Calu3 (cell line): ENCODE measurements around the gene BATF3. TPM values are rescaled to one million over a fixed set of nuclear protein-coding genes. Genes with fewer than 3 reads are reported as not detected.

Source experiments
- Bru-seq: library from RNA; stranded (reverse); fragments of 400-500 nt; gene quantifications from one replicate; lab custom pipeline; 2021; lab: Mats Ljungman, UMichigan
- BruChase-seq, 2 experiments: library from RNA; stranded (reverse); fragments of 400-500 nt; gene quantifications; one replicate each; lab custom pipeline; 2021; lab: Mats Ljungman, UMichigan
- BruUV-seq: library from RNA; stranded (reverse); fragments of 400-500 nt; replicated peaks from 2 replicates; lab custom pipeline; 2021; lab: Mats Ljungman, UMichigan
- CTCF ChIA-PET: fragments of 300-600 bp; sonication (Branson Sonifier 250); formaldehyde crosslinking; loops from one replicate; lab custom pipeline; 2022; ENCODE audit warnings: antibody characterized with exemption; lab: Charles Lee
- DNase-seq: peaks from one replicate; pipeline ENCODE4 v3.0.0; 2022
- H3K27ac Mint-ChIP-seq: one replicate; pipeline ENCODE4 v1.8.0; 2022; ENCODE audit warnings: mixed read lengths; ENCODE audit not compliant: unreplicated experiment
- H3K27me3 Mint-ChIP-seq: one replicate; pipeline ENCODE4 v1.8.0; 2022; ENCODE audit warnings: mixed read lengths; ENCODE audit not compliant: unreplicated experiment
- H3K36me3 Mint-ChIP-seq: one replicate; pipeline ENCODE4 v1.8.0; 2022; ENCODE audit warnings: mild to moderate bottlenecking, moderate library complexity, mixed read lengths; ENCODE audit not compliant: insufficient read depth, unreplicated experiment
- H3K4me1 Mint-ChIP-seq: one replicate; pipeline ENCODE4 v1.8.0; 2022; ENCODE audit warnings: mild to moderate bottlenecking, low read depth, mixed read lengths; ENCODE audit not compliant: unreplicated experiment
- H3K4me3 Mint-ChIP-seq: one replicate; pipeline ENCODE4 v1.8.0; 2022; ENCODE audit warnings: mild to moderate bottlenecking, low read depth, moderate library complexity, mixed read lengths; ENCODE audit not compliant: unreplicated experiment
- H3K9me3 Mint-ChIP-seq: one replicate; pipeline ENCODE4 v1.8.0; 2022; ENCODE audit warnings: low read depth, mixed read lengths; ENCODE audit not compliant: unreplicated experiment
- CTCF ChIP-seq: fragments of 200-600 bp; IDR thresholded peaks from one replicate; pipeline ENCODE4 v1.8.0; 2022; ENCODE audit warnings: antibody characterized with exemption; ENCODE audit not compliant: unreplicated experiment
- intact Hi-C: fragments of 100-400 bp; cut with micrococcal nuclease; formaldehyde crosslinking; loops from one replicate; pipeline ENCODE4 v1.10.0; 2022; ENCODE audit not compliant: unreplicated experiment
- long read RNA-seq: library from polyadenylated mRNA; stranded (forward); transcript quantifications from one replicate; pipeline ENCODE4 v2.0.0, GENCODE V29; 2022
- total RNA-seq: library from RNA; stranded (reverse); gene quantifications from 2 replicates; pipeline ENCODE4 v1.2.3, GENCODE V29; 2022

The BATF3 gene, protein sequence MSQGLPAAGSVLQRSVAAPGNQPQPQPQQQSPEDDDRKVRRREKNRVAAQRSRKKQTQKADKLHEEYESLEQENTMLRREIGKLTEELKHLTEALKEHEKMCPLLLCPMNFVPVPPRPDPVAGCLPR
- 0.71 and 0.90 TPM in 2 replicates for total RNA-seq
- percentile 25 among the genes with signal in this experiment for Bru-seq, nascent RNA
- BruChase-seq, experiment 1, labeled RNA remaining after a 6-hour chase = percentile 31 among the genes with signal in this experiment
- percentile 28 among the genes with signal in this experiment for BruChase-seq, experiment 2, labeled RNA remaining after a 2-hour chase
- long read RNA-seq, partial matches to known transcripts = 0 of 1 reads
- long read RNA-seq, other reads (novel, unspliced or antisense) = 0 of 1 reads

GRCh38 chr1:212699625-212700222 is at the start of gene BATF3:
TSS of gene BATF3 (minus strand) at chr1:212699840. CDS start at chr1:212699762, 78 bp downstream.
- H3K27ac Mint-ChIP-seq = no peak within 1 kb of the TSS

DNA sequence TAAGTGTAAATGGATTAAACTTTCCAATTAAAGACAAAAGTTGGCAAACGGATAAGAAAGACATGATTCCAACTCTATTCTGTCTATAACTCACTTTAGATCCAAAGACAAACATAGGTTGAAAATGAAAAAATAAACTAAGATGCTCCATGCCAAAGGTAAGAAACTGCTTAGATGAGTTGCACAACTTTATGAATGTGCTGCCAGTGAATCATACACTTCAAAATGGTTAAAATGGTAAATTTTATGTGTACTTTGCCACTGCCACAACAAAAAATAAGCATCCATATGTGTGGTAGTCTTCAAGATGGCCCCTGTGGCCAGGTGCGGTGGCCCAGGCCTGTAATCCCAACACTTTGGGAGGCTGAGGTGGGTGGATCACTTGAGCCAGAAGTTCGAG is 46.9 kb upstream of the BATF3 start:
- H3K27me3 Mint-ChIP-seq = no peaks in the 10 kb centered on the region
- peaks cover 10% of the 10 kb centered on the region for H3K36me3 Mint-ChIP-seq
- H3K4me1 Mint-ChIP-seq = peaks cover 12% of the 10 kb centered on the region
- CTCF ChIA-PET = no interaction called here
- H3K27ac Mint-ChIP-seq = no peak overlapping the region
- TF ChIP-seq CTCF = no peak
- H3K4me3 Mint-ChIP-seq = no peak overlapping the region
- no peaks in the 10 kb centered on the region for H3K9me3 Mint-ChIP-seq
- intact Hi-C loops = no loop called here
- no peak for DNase-seq
- BruUV-seq = no TSS peak

More at GRCh38 chr1:212699625-212700222, at the start of gene BATF3:
- no peak for DNase-seq
- no TSS peak for BruUV-seq
- peaks cover 4% of the 10 kb centered on the region for H3K36me3 Mint-ChIP-seq
- peaks cover 85% of the 10 kb centered on the region for H3K27me3 Mint-ChIP-seq
- TF ChIP-seq CTCF = no peak
- H3K4me3 Mint-ChIP-seq = peak within 1 kb of the TSS; percentile 64
- H3K9me3 Mint-ChIP-seq = no peaks in the 10 kb centered on the region
- intact Hi-C loops = loop anchor here (5.0 kb wide), 1 partner anchor 32 kb away; no protein-coding TSS in a partner anchor
- H3K4me1 Mint-ChIP-seq = peaks cover 16% of the 10 kb centered on the region
- CTCF ChIA-PET = interaction anchor here (0.6 to 1.8 kb wide), 5 partner anchors 22 to 73 kb away, joined by 3 to 7 read pairs (median 5); no protein-coding TSS in a partner anchor

DNA sequence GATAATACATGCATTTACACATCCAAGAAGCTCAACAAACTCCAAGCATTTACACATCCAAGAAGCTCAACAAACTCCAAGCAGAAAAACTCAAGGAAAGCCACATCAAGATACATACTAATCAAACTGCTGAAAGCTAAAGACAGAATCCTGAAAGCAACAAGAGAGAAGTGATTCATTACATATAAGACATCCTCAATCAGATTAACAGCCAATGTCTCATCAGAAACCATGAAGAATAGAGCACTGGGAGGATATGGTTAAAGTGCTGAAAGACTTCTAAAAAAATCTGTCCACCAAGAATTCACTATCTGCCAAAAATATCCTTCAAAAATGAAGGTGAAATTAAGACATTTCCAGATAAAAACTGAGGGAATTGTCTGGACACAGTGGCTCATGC is 45.7 kb upstream of the BATF3 start:
- H3K4me3 Mint-ChIP-seq = no peak overlapping the region
- peaks cover 5% of the 10 kb centered on the region for H3K36me3 Mint-ChIP-seq
- no peaks in the 10 kb centered on the region for H3K9me3 Mint-ChIP-seq
- H3K27me3 Mint-ChIP-seq = no peaks in the 10 kb centered on the region
- intact Hi-C loops = no loop called here
- TF ChIP-seq CTCF = no peak
- H3K27ac Mint-ChIP-seq = no peak overlapping the region
- BruUV-seq = no TSS peak
- DNase-seq = no peak
- CTCF ChIA-PET = no interaction called here
- H3K4me1 Mint-ChIP-seq = peaks cover 7% of the 10 kb centered on the region

DNA sequence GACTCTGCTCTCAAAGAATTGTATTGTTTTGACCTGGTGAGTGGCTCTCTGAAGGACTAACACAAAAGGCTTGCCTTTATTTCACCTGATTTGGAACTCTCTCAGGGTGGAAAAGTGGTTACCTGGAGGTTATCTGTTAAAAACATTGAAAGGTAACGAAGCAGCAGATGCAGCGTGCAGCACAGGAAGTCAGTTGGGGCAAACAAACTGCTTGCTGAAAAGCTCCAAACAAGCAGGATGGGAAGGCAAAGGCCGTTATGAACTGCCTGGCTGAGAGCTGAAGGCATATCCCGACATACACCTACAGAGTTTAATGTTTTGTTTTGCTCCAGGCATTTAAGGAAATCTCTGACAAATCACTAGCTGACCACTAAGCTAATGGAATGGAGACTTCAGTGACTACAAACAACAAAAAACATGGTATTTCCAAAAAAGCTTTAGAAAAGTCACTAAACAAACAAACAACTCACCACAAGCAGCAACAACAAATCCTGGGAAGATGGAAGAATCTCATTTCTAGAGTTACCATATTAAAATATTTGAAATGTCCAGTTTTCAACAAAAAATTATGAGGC is 44.3 kb upstream of the BATF3 start:
- H3K4me1 Mint-ChIP-seq = no peaks in the 10 kb centered on the region
- TF ChIP-seq CTCF = no peak
- no peaks in the 10 kb centered on the region for H3K27me3 Mint-ChIP-seq
- H3K4me3 Mint-ChIP-seq = no peak overlapping the region
- intact Hi-C loops = no loop called here
- no peaks in the 10 kb centered on the region for H3K36me3 Mint-ChIP-seq
- H3K27ac Mint-ChIP-seq = no peak overlapping the region
- BruUV-seq = no TSS peak
- DNase-seq = no peak
- no peaks in the 10 kb centered on the region for H3K9me3 Mint-ChIP-seq
- CTCF ChIA-PET = interaction anchor here (1.4 kb wide), 1 partner anchor 8 kb away, joined by 4 read pairs; no protein-coding TSS in a partner anchor
